Measurements from ENCODE around the gene ULBP3. TPM values are rescaled to one million over a fixed set of nuclear protein-coding genes. Genes with fewer than 3 reads are reported as not detected.

Gene ULBP3
- 9.4 and 18.1 TPM in 2 replicates for total RNA-seq (2014; rRNA removed; shearing (Covaris generic); ENCODE audit: low replicate concordance)

GRCh38 chr6:150068720-150069648 is at the start of gene ULBP3:
TSS of gene ULBP3 (minus strand) at chr6:150069121. CDS start at chr6:150069066, 55 bp downstream.
- in situ Hi-C loops (cut with HindIII; ENCODE audit: low pct_unique_long_range_greater_than_20kb, low sequenced_read_pairs): no loop called here
- DNase-seq (ENCODE audit: low read depth): peak; percentile 85

GRCh38 chr6:150118627-150119026 is 49.7 kb upstream of the ULBP3 start:
- in situ Hi-C loops (cut with HindIII; ENCODE audit: low pct_unique_long_range_greater_than_20kb, low sequenced_read_pairs): no loop called here
- DNase-seq (ENCODE audit: low read depth): no peak

DNA sequence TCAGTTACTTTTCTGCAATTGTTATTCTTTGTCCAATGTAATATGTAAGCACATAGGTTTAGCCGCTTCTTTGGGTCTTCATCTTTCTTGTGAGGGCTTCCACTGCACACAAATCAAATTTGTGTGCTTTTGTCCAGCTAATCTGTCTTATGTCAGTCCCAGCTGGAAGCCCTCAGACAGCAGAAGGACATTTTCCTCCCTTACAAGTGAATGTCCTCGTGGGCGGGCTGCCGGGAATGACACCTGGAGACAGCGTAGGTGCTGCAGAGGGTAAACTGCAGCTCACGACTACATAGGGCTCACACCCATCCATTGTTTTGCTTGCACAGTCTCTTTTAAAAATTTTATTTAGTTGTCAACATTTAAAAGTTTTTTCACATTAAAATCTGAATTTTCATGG is 49.3 kb upstream of the ULBP3 start:
- DNase-seq (ENCODE audit: low read depth): no peak
- in situ Hi-C loops (cut with HindIII; ENCODE audit: low pct_unique_long_range_greater_than_20kb, low sequenced_read_pairs): no loop called here

- in situ Hi-C loops (cut with HindIII; ENCODE audit: low pct_unique_long_range_greater_than_20kb, low sequenced_read_pairs): no loop called here
- DNase-seq (ENCODE audit: low read depth): no peak
Measured at GRCh38 chr6:150116200-150116800, 47.4 kb upstream of the ULBP3 start.

- DNase-seq (ENCODE audit: low read depth): no peak
- in situ Hi-C loops (cut with HindIII; ENCODE audit: low pct_unique_long_range_greater_than_20kb, low sequenced_read_pairs): no loop called here
Measured at GRCh38 chr6:150115769-150116168, 46.8 kb upstream of the ULBP3 start.

DNA sequence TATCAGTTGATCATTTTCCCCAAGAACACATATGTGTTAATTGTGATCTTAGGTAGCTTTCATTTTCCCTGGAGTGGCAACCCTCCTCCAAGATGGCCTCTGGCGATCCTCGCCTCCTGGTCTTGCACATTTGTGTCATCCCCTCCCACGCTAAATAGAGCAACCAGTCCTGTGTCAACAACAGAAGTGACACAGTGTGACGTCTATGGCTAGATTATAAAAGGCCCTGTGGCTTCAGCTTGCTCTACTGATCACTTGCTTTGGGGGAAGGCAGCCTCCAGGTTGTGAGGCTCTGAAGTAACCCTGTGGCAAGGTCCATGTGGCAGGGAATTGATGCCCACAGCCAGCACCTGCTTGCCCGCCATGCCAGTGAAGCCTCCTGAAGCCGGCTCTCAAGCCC is 43.3 kb upstream of the ULBP3 start:
- no peak for DNase-seq (ENCODE audit: low read depth)
- in situ Hi-C loops (cut with HindIII; ENCODE audit: low pct_unique_long_range_greater_than_20kb, low sequenced_read_pairs): no loop called here

DNA sequence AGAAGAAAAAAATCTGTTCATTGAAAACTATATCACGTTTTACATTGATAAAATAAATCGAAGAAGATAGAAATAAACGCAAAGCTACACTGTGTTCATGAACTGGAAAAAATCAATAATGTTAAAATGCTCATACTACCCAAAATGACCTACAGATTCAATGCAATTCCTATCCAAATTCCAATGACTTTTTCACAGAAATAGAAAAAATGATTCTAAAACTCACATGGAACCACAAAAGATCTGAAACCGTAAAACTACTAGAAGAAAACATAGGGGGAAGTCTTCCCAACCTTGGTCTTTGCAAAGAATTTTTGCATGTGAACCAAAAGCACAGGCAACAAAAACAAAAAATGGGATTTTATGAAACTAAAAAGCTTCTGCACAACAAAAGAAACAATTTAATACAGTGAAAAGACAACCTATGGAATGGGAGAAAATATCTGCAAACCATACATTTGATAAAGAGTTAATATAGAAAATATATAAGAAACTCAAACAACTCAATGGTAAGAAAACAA is 33.9 kb upstream of the ULBP3 start:
- DNase-seq (ENCODE audit: low read depth): no peak
- in situ Hi-C loops (cut with HindIII; ENCODE audit: low pct_unique_long_range_greater_than_20kb, low sequenced_read_pairs): no loop called here

DNA sequence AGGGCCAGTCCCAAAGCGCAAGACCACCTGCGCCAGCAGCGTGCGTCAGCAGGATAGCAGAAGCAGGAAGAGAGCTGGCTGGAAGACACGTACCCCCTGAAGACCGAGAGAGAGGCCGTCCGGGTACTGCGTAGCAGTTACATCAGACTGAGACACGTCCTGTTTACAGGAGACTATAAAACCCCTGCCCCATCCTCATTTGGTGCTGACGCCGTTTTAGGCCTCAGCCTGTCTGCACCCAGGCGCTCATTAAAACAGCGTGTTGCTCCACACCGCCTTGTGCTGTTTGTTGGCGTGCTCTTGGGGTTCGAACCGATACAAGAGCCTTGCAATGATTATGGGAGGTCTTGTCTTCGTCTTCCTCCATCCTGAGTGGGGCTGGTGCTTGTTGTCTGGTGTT is 31.8 kb upstream of the ULBP3 start:
- DNase-seq (ENCODE audit: low read depth): no peak
- in situ Hi-C loops (cut with HindIII; ENCODE audit: low pct_unique_long_range_greater_than_20kb, low sequenced_read_pairs): no loop called here

- in situ Hi-C loops (cut with HindIII; ENCODE audit: low pct_unique_long_range_greater_than_20kb, low sequenced_read_pairs): no loop called here
- no peak for DNase-seq (ENCODE audit: low read depth)
Measured at GRCh38 chr6:150099953-150100352, 31.0 kb upstream of the ULBP3 start.

DNA sequence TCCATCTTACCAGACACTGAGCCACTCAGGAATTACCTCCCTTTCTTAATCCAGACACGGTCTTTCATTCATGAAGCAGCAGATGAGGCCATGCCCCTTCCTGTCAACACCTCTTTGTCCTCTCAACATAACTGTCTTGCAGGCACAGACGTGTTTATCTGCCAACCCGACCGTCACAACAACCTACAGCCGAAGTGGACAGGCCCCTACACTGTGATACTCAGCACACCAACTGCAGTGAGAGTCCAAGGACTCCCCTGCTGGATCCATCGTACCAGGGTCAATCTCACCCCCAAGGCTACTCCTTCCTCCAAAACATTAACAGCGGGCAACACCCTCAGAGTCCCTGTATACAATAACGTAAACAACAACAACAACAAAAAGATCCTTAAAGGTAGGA is 30.6 kb upstream of the ULBP3 start:
- in situ Hi-C loops (cut with HindIII; ENCODE audit: low pct_unique_long_range_greater_than_20kb, low sequenced_read_pairs): no loop called here
- no peak for DNase-seq (ENCODE audit: low read depth)

- in situ Hi-C loops (cut with HindIII; ENCODE audit: low pct_unique_long_range_greater_than_20kb, low sequenced_read_pairs): no loop called here
Measured at GRCh38 chr6:150098155-150098554, 29.2 kb upstream of the ULBP3 start.

GRCh38 chr6:150093397-150093796 is 24.5 kb upstream of the ULBP3 start:
- DNase-seq (ENCODE audit: low read depth): no peak
- in situ Hi-C loops (cut with HindIII; ENCODE audit: low pct_unique_long_range_greater_than_20kb, low sequenced_read_pairs): no loop called here

More at GRCh38 chr6:150098155-150098554, 29.2 kb upstream of the ULBP3 start:
- no peak for DNase-seq (ENCODE audit: low read depth)

- no peak for DNase-seq (ENCODE audit: low read depth)
- in situ Hi-C loops (cut with HindIII; ENCODE audit: low pct_unique_long_range_greater_than_20kb, low sequenced_read_pairs): no loop called here
Measured at GRCh38 chr6:150091476-150091875, 22.6 kb upstream of the ULBP3 start.

GRCh38 chr6:150090328-150090727 is 21.4 kb upstream of the ULBP3 start:
- DNase-seq (ENCODE audit: low read depth): no peak
- in situ Hi-C loops (cut with HindIII; ENCODE audit: low pct_unique_long_range_greater_than_20kb, low sequenced_read_pairs): no loop called here

GRCh38 chr6:150088481-150089154 is 19.7 kb upstream of the ULBP3 start:
- no peak for DNase-seq (ENCODE audit: low read depth)
- in situ Hi-C loops (cut with HindIII; ENCODE audit: low pct_unique_long_range_greater_than_20kb, low sequenced_read_pairs): no loop called here

GRCh38 chr6:150087336-150087735 is 18.4 kb upstream of the ULBP3 start:
- in situ Hi-C loops (cut with HindIII; ENCODE audit: low pct_unique_long_range_greater_than_20kb, low sequenced_read_pairs): no loop called here
- no peak for DNase-seq (ENCODE audit: low read depth)

GRCh38 chr6:150086026-150086425 is 17.1 kb upstream of the ULBP3 start:
- no peak for DNase-seq (ENCODE audit: low read depth)
- in situ Hi-C loops (cut with HindIII; ENCODE audit: low pct_unique_long_range_greater_than_20kb, low sequenced_read_pairs): no loop called here

DNA sequence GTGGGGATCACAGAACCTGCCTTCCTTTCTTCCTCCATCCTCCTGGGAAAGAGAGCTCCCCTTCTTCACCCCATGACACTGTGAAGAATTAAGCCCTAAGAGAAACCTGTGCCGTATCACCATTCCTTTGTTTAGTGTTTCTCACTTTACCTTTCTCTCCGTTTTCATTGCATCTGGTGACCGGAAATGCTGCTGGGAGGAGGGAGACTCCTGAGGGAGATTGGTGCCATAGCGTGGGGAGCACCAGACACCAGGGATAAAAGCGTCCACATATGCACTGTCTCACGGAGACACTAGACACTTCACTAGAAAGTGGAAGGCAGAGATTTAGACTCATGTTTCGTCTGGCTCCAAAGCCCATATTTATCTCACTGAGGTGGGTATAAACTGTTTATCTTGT is 15.5 kb upstream of the ULBP3 start:
- in situ Hi-C loops (cut with HindIII; ENCODE audit: low pct_unique_long_range_greater_than_20kb, low sequenced_read_pairs): no loop called here
- no peak for DNase-seq (ENCODE audit: low read depth)

- in situ Hi-C loops (cut with HindIII; ENCODE audit: low pct_unique_long_range_greater_than_20kb, low sequenced_read_pairs): no loop called here
- no peak for DNase-seq (ENCODE audit: low read depth)
Measured at GRCh38 chr6:150083839-150084238, 14.9 kb upstream of the ULBP3 start.

Data from Caki2 (cell line).